AG09309 (cell line): ENCODE results near the gene YPEL5.

Experiments used
- DNase-seq: peaks from one replicate; pipeline ENCODE4 v3.0.0-alpha.2; 2010; ENCODE audit warnings: low read depth
- H3K4me3 ChIP-seq: 2 replicates; pipeline ENCODE4 v1.5.1; 2011; ENCODE audit warnings: mild to moderate bottlenecking, low read depth, low read length, moderate library complexity; ENCODE audit not compliant: control insufficient read depth
- CTCF ChIP-seq: IDR thresholded peaks from 2 replicates; pipeline ENCODE4 v1.5.1; 2011; ENCODE audit warnings: mild to moderate bottlenecking, low read depth, low read length, inconsistent platforms; ENCODE audit not compliant: insufficient read depth, control insufficient read depth; ENCODE audit errors: missing control alignments

The YPEL5 gene

GRCh38 chr2:30194421-30194820, 47.6 kb downstream of the YPEL5 start:
- DNase-seq: no peak
- H3K4me3 ChIP-seq: no peak overlapping the region
- no peak for TF ChIP-seq CTCF

- H3K4me3 ChIP-seq: no peak overlapping the region
- no peak for TF ChIP-seq CTCF
- DNase-seq: no peak
Observed at GRCh38 chr2:30195016-30195415, 48.2 kb downstream of the YPEL5 start.

GRCh38 chr2:30197570-30198192, 50.9 kb downstream of the YPEL5 start:
- DNase-seq: no peak
- TF ChIP-seq CTCF: no peak
- no peak overlapping the region for H3K4me3 ChIP-seq

- no peak for DNase-seq
- TF ChIP-seq CTCF: no peak
- no peak overlapping the region for H3K4me3 ChIP-seq
Observed at GRCh38 chr2:30201990-30202389, 55.2 kb downstream of the YPEL5 start.

GRCh38 chr2:30203156-30203555, 56.3 kb downstream of the YPEL5 start:
- no peak for TF ChIP-seq CTCF
- DNase-seq: no peak
- H3K4me3 ChIP-seq: no peak overlapping the region

GRCh38 chr2:30204281-30204680, 57.5 kb downstream of the YPEL5 start:
- no peak overlapping the region for H3K4me3 ChIP-seq
- no peak for TF ChIP-seq CTCF

GRCh38 chr2:30205456-30205855, 58.6 kb downstream of the YPEL5 start:
- no peak for DNase-seq
- no peak overlapping the region for H3K4me3 ChIP-seq
- TF ChIP-seq CTCF: no peak

More at GRCh38 chr2:30204281-30204680, 57.5 kb downstream of the YPEL5 start:
- DNase-seq: no peak
